Muscle of back (tissue), 11 donors: Measurements from ENCODE around the gene SLC16A13. TPM values are rescaled to one million over a fixed set of nuclear protein-coding genes. Genes with fewer than 3 reads are reported as not detected.

Experiments
- DNase-seq, 3 donors: peaks; one replicate each; pipeline versions ENCODE4 v3.0.0 to v3.0.0-alpha.2; 2013
- polyA plus RNA-seq, 10 donors: library from polyadenylated mRNA; unstranded; fragments of 120-200 nt; gene quantifications; one replicate each; pipeline ENCODE4 v1.2.1, GENCODE V29; 2013; ENCODE audit not compliant: insufficient read length in 10 of 10

SLC16A13 gene
- polyA plus RNA-seq, 10 donors = 0.62 to 2.4 (median 1.3) TPM

GRCh38 chr17:7011415-7011814 is 24.4 kb upstream of the SLC16A13 start:
- no peak for DNase-seq

GRCh38 chr17:7011942-7012254 is 23.9 kb upstream of the SLC16A13 start:
- DNase-seq = no peak

GRCh38 chr17:7014261-7014994 is 21.4 kb upstream of the SLC16A13 start:
- DNase-seq = peak; percentile 96 to 99 (median 97)

- DNase-seq = peak in 1 of 3 donors; percentile 30
Observed at GRCh38 chr17:7014995-7015958, 20.5 kb upstream of the SLC16A13 start.

- no peak for DNase-seq
Observed at GRCh38 chr17:7016418-7016817, 19.4 kb upstream of the SLC16A13 start.

GRCh38 chr17:7016886-7017826 is 18.7 kb upstream of the SLC16A13 start:
- no peak for DNase-seq

- DNase-seq = no peak
Observed at GRCh38 chr17:7017827-7018200, 18.0 kb upstream of the SLC16A13 start.

- DNase-seq = no peak
Observed at GRCh38 chr17:7018331-7018964, 17.4 kb upstream of the SLC16A13 start.

- no peak for DNase-seq
Observed at GRCh38 chr17:7019367-7019766, 16.4 kb upstream of the SLC16A13 start.

- DNase-seq = peak; percentile 62 to 91 (median 83)
Observed at GRCh38 chr17:7019839-7020519, 15.8 kb upstream of the SLC16A13 start.

- DNase-seq = no peak
Observed at GRCh38 chr17:7020894-7021664, 14.7 kb upstream of the SLC16A13 start.

GRCh38 chr17:7021993-7022778 is 13.6 kb upstream of the SLC16A13 start:
- DNase-seq = peak; percentile 57 to 91 (median 79)

- no peak for DNase-seq
Observed at GRCh38 chr17:7022781-7023571, 12.8 kb upstream of the SLC16A13 start, which contains the start of gene BCL6B. Gene BCL6B, plus strand, starts transcription at chr17:7023050. Its CDS starts 622 bp downstream, at chr17:7023672.

- peak; percentile 71 to 86 (median 80) for DNase-seq
Observed at GRCh38 chr17:7023576-7024401, 12.0 kb upstream of the SLC16A13 start.

- no peak for DNase-seq
Observed at GRCh38 chr17:7024402-7024785, 11.4 kb upstream of the SLC16A13 start.

- no peak for DNase-seq
Observed at GRCh38 chr17:7025245-7025644, 10.6 kb upstream of the SLC16A13 start.

GRCh38 chr17:7026471-7027115 is 9.2 kb upstream of the SLC16A13 start:
- no peak for DNase-seq
